ENCODE results near the gene RIC3.

Gene RIC3

GRCh38 chr11:8090756-8091155, 78.1 kb downstream of the RIC3 start:
- Histone ChIP-seq H3K23ac (ENCODE audit: low read length) (no peak overlapping the region), H2BK15ac (replicated peaks; ENCODE audit: low read depth) (no peak overlapping the region), H3K4me2 (ENCODE audit: low read length) (no peak overlapping the region), H3K4ac (ENCODE audit: low read depth, low read length) (no peak overlapping the region), H3K18ac (ENCODE audit: low read length) (no peak overlapping the region), H2AK5ac (ENCODE audit: low read length) (no peak overlapping the region), H3K9ac (ENCODE audit: low read length) (no peak overlapping the region), H3K27ac (ENCODE audit: low read depth, low read length) (no peak overlapping the region), H2BK5ac (ENCODE audit: low read length) (no peak overlapping the region), H3K56ac (ENCODE audit: low read length) (no peak overlapping the region), H3K36me3 (ENCODE audit: control insufficient read depth, insufficient read depth, low read length) (peaks cover 3% of the 10 kb centered on the region), H3K4me3 (ENCODE audit: low read length) (no peak overlapping the region), H3K27me3 (ENCODE audit: insufficient read depth, low read length, poor library complexity) (no peaks in the 10 kb centered on the region), H4K8ac (ENCODE audit: low read depth, low read length) (no peak overlapping the region), H3K4me1 (ENCODE audit: control insufficient read depth, low read depth, low read length) (peaks cover 5% of the 10 kb centered on the region), H3K79me1 (ENCODE audit: low read length) (peaks cover 7% of the 10 kb centered on the region), H4K5ac (ENCODE audit: low read length) (no peak overlapping the region), H2BK120ac (ENCODE audit: low read depth, low read length) (no peak overlapping the region), H3K79me2 (ENCODE audit: control insufficient read depth, insufficient read depth, low read length) (no peaks in the 10 kb centered on the region)
- WGBS (ENCODE audit: extremely low coverage, insufficient coverage, low lambda C conversion rate) = no CpG with 5 or more reads among the region's 5 CpGs
- peak; percentile 80 for DNase-seq

- Histone ChIP-seq H2AK5ac (ENCODE audit: low read length) (no peak overlapping the region), H3K79me2 (ENCODE audit: control insufficient read depth, insufficient read depth, low read length) (no peaks in the 10 kb centered on the region), H2BK5ac (ENCODE audit: low read length) (no peak overlapping the region), H3K18ac (ENCODE audit: low read length) (no peak overlapping the region), H2BK120ac (ENCODE audit: low read depth, low read length) (no peak overlapping the region), H3K23ac (ENCODE audit: low read length) (no peak overlapping the region), H3K56ac (ENCODE audit: low read length) (no peak overlapping the region), H3K27me3 (ENCODE audit: insufficient read depth, low read length, poor library complexity) (no peaks in the 10 kb centered on the region), H3K4ac (ENCODE audit: low read depth, low read length) (no peak overlapping the region), H3K4me3 (ENCODE audit: low read length) (no peak overlapping the region), H3K36me3 (ENCODE audit: control insufficient read depth, insufficient read depth, low read length) (peaks cover 3% of the 10 kb centered on the region), H3K9ac (ENCODE audit: low read length) (no peak overlapping the region), H3K4me2 (ENCODE audit: low read length) (no peak overlapping the region), H2BK15ac (replicated peaks; ENCODE audit: low read depth) (no peak overlapping the region), H4K5ac (ENCODE audit: low read length) (no peak overlapping the region), H4K8ac (ENCODE audit: low read depth, low read length) (no peak overlapping the region), H3K79me1 (ENCODE audit: low read length) (peaks cover 11% of the 10 kb centered on the region), H3K4me1 (ENCODE audit: control insufficient read depth, low read depth, low read length) (peaks cover 5% of the 10 kb centered on the region), H3K27ac (ENCODE audit: low read depth, low read length) (no peak overlapping the region)
- WGBS (ENCODE audit: extremely low coverage, insufficient coverage, low lambda C conversion rate) = no CpG with 5 or more reads among the region's 17 CpGs
- DNase-seq = no peak
These were observed 78.9 kb downstream of the RIC3 start for GRCh38 chr11:8089791-8090510.

GRCh38 chr11:8087756-8088155, 81.1 kb downstream of the RIC3 start:
- Histone ChIP-seq H4K8ac (ENCODE audit: low read depth, low read length) (no peak overlapping the region), H3K4ac (ENCODE audit: low read depth, low read length) (no peak overlapping the region), H3K4me1 (ENCODE audit: control insufficient read depth, low read depth, low read length) (peaks cover 8% of the 10 kb centered on the region), H3K4me3 (ENCODE audit: low read length) (no peak overlapping the region), H2BK15ac (replicated peaks; ENCODE audit: low read depth) (no peak overlapping the region), H3K79me1 (ENCODE audit: low read length) (peaks cover 15% of the 10 kb centered on the region), H3K4me2 (ENCODE audit: low read length) (no peak overlapping the region), H2BK5ac (ENCODE audit: low read length) (no peak overlapping the region), H3K79me2 (ENCODE audit: control insufficient read depth, insufficient read depth, low read length) (no peaks in the 10 kb centered on the region), H3K27me3 (ENCODE audit: insufficient read depth, low read length, poor library complexity) (no peaks in the 10 kb centered on the region), H4K5ac (ENCODE audit: low read length) (no peak overlapping the region), H3K9ac (ENCODE audit: low read length) (no peak overlapping the region), H3K36me3 (ENCODE audit: control insufficient read depth, insufficient read depth, low read length) (no peaks in the 10 kb centered on the region), H3K18ac (ENCODE audit: low read length) (no peak overlapping the region), H3K23ac (ENCODE audit: low read length) (no peak overlapping the region), H3K56ac (ENCODE audit: low read length) (no peak overlapping the region), H3K27ac (ENCODE audit: low read depth, low read length) (no peak overlapping the region), H2AK5ac (ENCODE audit: low read length) (no peak overlapping the region), H2BK120ac (ENCODE audit: low read depth, low read length) (no peak overlapping the region)
- no peak for DNase-seq
- no CpG with 5 or more reads among the region's 3 CpGs for WGBS (ENCODE audit: extremely low coverage, insufficient coverage, low lambda C conversion rate)

- no peak overlapping the region for H3K56ac ChIP-seq (ENCODE audit: low read length)
- no peaks in the 10 kb centered on the region for H3K79me2 ChIP-seq (ENCODE audit: control insufficient read depth, insufficient read depth, low read length)
- H3K79me1 ChIP-seq (ENCODE audit: low read length) = peaks cover 15% of the 10 kb centered on the region
- H4K8ac ChIP-seq (ENCODE audit: low read depth, low read length) = no peak overlapping the region
- H3K27me3 ChIP-seq (ENCODE audit: insufficient read depth, low read length, poor library complexity) = no peaks in the 10 kb centered on the region
- H3K27ac ChIP-seq (ENCODE audit: low read depth, low read length) = no peak overlapping the region
- H2BK5ac ChIP-seq (ENCODE audit: low read length) = no peak overlapping the region
- H2BK15ac ChIP-seq (replicated peaks; ENCODE audit: low read depth) = no peak overlapping the region
- H2AK5ac ChIP-seq (ENCODE audit: low read length) = no peak overlapping the region
- H3K4ac ChIP-seq (ENCODE audit: low read depth, low read length) = no peak overlapping the region
- peak; percentile 77 for DNase-seq
- H3K23ac ChIP-seq (ENCODE audit: low read length) = no peak overlapping the region
- H2BK120ac ChIP-seq (ENCODE audit: low read depth, low read length) = no peak overlapping the region
- no peak overlapping the region for H3K18ac ChIP-seq (ENCODE audit: low read length)
- H3K4me3 ChIP-seq (ENCODE audit: low read length) = no peak overlapping the region
- peaks cover 8% of the 10 kb centered on the region for H3K4me1 ChIP-seq (ENCODE audit: control insufficient read depth, low read depth, low read length)
- H3K36me3 ChIP-seq (ENCODE audit: control insufficient read depth, insufficient read depth, low read length) = no peaks in the 10 kb centered on the region
- WGBS (ENCODE audit: extremely low coverage, insufficient coverage, low lambda C conversion rate) = no CpG with 5 or more reads among the region's 4 CpGs
- no peak overlapping the region for H3K4me2 ChIP-seq (ENCODE audit: low read length)
- no peak overlapping the region for H4K5ac ChIP-seq (ENCODE audit: low read length)
- H3K9ac ChIP-seq (ENCODE audit: low read length) = no peak overlapping the region
These were observed 81.6 kb downstream of the RIC3 start for GRCh38 chr11:8087185-8087584.

- Histone ChIP-seq H3K27ac (ENCODE audit: low read depth, low read length) (no peak overlapping the region), H2AK5ac (ENCODE audit: low read length) (no peak overlapping the region)
- WGBS (ENCODE audit: extremely low coverage, insufficient coverage, low lambda C conversion rate) = no CpG with 5 or more reads among the region's 7 CpGs
These were observed 82.3 kb downstream of the RIC3 start for GRCh38 chr11:8086571-8086970.

GRCh38 chr11:8086001-8086479, 82.8 kb downstream of the RIC3 start:
- WGBS (ENCODE audit: extremely low coverage, insufficient coverage, low lambda C conversion rate) = no CpG with 5 or more reads among the region's 8 CpGs
- Histone ChIP-seq H3K4me1 (ENCODE audit: control insufficient read depth, low read depth, low read length) (peaks cover 8% of the 10 kb centered on the region), H3K23ac (ENCODE audit: low read length) (no peak overlapping the region), H3K56ac (ENCODE audit: low read length) (no peak overlapping the region), H3K4me2 (ENCODE audit: low read length) (no peak overlapping the region), H2BK15ac (replicated peaks; ENCODE audit: low read depth) (no peak overlapping the region), H3K18ac (ENCODE audit: low read length) (no peak overlapping the region), H3K4ac (ENCODE audit: low read depth, low read length) (no peak overlapping the region), H3K27ac (ENCODE audit: low read depth, low read length) (no peak overlapping the region), H4K5ac (ENCODE audit: low read length) (no peak overlapping the region), H3K36me3 (ENCODE audit: control insufficient read depth, insufficient read depth, low read length) (no peaks in the 10 kb centered on the region), H3K27me3 (ENCODE audit: insufficient read depth, low read length, poor library complexity) (no peaks in the 10 kb centered on the region), H3K4me3 (ENCODE audit: low read length) (no peak overlapping the region), H2BK5ac (ENCODE audit: low read length) (no peak overlapping the region), H3K9ac (ENCODE audit: low read length) (no peak overlapping the region), H2BK120ac (ENCODE audit: low read depth, low read length) (no peak overlapping the region), H3K79me1 (ENCODE audit: low read length) (peaks cover 18% of the 10 kb centered on the region), H2AK5ac (ENCODE audit: low read length) (no peak overlapping the region), H4K8ac (ENCODE audit: low read depth, low read length) (no peak overlapping the region), H3K79me2 (ENCODE audit: control insufficient read depth, insufficient read depth, low read length) (no peaks in the 10 kb centered on the region)
- no peak for DNase-seq

More at GRCh38 chr11:8086571-8086970, 82.3 kb downstream of the RIC3 start:
- Histone ChIP-seq H3K79me2 (ENCODE audit: control insufficient read depth, insufficient read depth, low read length) (no peaks in the 10 kb centered on the region), H3K9ac (ENCODE audit: low read length) (no peak overlapping the region), H3K4ac (ENCODE audit: low read depth, low read length) (no peak overlapping the region), H4K8ac (ENCODE audit: low read depth, low read length) (no peak overlapping the region), H2BK5ac (ENCODE audit: low read length) (no peak overlapping the region), H3K4me2 (ENCODE audit: low read length) (no peak overlapping the region), H3K36me3 (ENCODE audit: control insufficient read depth, insufficient read depth, low read length) (no peaks in the 10 kb centered on the region), H3K18ac (ENCODE audit: low read length) (no peak overlapping the region), H3K27me3 (ENCODE audit: insufficient read depth, low read length, poor library complexity) (no peaks in the 10 kb centered on the region), H2BK15ac (replicated peaks; ENCODE audit: low read depth) (no peak overlapping the region), H3K56ac (ENCODE audit: low read length) (no peak overlapping the region), H3K4me1 (ENCODE audit: control insufficient read depth, low read depth, low read length) (peaks cover 8% of the 10 kb centered on the region), H2BK120ac (ENCODE audit: low read depth, low read length) (no peak overlapping the region), H4K5ac (ENCODE audit: low read length) (no peak overlapping the region), H3K4me3 (ENCODE audit: low read length) (no peak overlapping the region), H3K79me1 (ENCODE audit: low read length) (peaks cover 18% of the 10 kb centered on the region), H3K23ac (ENCODE audit: low read length) (no peak overlapping the region)
- no peak for DNase-seq

Data from mesendoderm (in vitro differentiated cells).